ENCODE results near the gene CCL8.

DNA sequence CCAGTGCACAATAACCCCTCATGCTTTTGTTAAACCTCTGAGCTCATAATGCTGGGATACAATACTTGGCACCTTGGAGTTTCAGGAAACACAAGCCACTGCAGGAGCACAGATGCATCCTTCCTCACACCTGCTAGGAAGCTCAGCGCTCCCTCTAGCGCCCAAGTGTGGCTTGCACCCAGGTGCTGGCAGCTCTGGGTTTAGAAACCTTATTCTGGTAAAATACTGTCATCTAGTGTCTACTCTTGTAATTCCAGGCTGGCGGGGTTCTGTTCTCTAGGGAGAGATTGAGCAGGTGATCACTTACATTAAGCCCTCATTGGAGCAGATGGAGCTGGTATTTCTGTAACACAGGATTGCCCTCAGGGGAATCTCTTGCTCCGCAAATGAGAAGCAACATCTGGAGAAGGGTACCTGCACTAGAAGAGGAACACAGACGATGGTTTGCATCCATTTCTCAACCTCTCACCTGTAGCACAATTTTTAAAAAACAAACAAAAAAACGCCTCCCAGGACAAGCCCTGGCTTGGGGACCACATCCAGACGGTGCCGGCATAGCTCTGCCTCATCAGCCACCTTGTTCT lies 42.3 kb downstream of the CCL8 start:
- TF ChIP-seq EGR1 (IDR thresholded peaks at IDR 0.05; ENCODE audit: borderline replicate concordance in 1 of 2, low read depth in 2 of 2, low read length in 2 of 2) (no peak), CEBPB (IDR thresholded peaks at IDR 0.05; ENCODE audit: borderline replicate concordance in 1 of 2, low read depth in 2 of 2, low read length in 2 of 2) (no peak), NFXL1 (IDR thresholded peaks at IDR 0.05; ENCODE audit: borderline replicate concordance) (no peak), NFYB (IDR thresholded peaks at IDR 0.05; ENCODE audit: insufficient read depth, low read depth, low read length) (peak; percentile 49; the same call in 1 of the 2 replicates), RAD51 (IDR thresholded peaks at IDR 0.05) (no peak), MTA3 (IDR thresholded peaks at IDR 0.05; ENCODE audit: borderline replicate concordance, low read length) (no peak), IRF4 (IDR thresholded peaks at IDR 0.05; ENCODE audit: low read depth, low read length) (no peak), POLR2A (IDR thresholded peaks at IDR 0.05; ENCODE audit: low read depth, low read length) (no peak), YBX1 (IDR thresholded peaks at IDR 0.05) (no peak), NR2C2 (IDR thresholded peaks at IDR 0.05; ENCODE audit: borderline replicate concordance, control insufficient read depth, insufficient read length, low read depth) (no peak)
- TF ChIP-seq, protein P1, sequence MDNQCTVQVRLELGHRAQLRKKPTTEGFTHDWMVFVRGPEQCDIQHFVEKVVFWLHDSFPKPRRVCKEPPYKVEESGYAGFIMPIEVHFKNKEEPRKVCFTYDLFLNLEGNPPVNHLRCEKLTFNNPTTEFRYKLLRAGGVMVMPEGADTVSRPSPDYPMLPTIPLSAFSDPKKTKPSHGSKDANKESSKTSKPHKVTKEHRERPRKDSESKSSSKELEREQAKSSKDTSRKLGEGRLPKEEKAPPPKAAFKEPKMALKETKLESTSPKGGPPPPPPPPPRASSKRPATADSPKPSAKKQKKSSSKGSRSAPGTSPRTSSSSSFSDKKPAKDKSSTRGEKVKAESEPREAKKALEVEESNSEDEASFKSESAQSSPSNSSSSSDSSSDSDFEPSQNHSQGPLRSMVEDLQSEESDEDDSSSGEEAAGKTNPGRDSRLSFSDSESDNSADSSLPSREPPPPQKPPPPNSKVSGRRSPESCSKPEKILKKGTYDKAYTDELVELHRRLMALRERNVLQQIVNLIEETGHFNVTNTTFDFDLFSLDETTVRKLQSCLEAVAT (IDR thresholded peaks at IDR 0.05), result no peak
- TF ChIP-seq, protein P2, sequence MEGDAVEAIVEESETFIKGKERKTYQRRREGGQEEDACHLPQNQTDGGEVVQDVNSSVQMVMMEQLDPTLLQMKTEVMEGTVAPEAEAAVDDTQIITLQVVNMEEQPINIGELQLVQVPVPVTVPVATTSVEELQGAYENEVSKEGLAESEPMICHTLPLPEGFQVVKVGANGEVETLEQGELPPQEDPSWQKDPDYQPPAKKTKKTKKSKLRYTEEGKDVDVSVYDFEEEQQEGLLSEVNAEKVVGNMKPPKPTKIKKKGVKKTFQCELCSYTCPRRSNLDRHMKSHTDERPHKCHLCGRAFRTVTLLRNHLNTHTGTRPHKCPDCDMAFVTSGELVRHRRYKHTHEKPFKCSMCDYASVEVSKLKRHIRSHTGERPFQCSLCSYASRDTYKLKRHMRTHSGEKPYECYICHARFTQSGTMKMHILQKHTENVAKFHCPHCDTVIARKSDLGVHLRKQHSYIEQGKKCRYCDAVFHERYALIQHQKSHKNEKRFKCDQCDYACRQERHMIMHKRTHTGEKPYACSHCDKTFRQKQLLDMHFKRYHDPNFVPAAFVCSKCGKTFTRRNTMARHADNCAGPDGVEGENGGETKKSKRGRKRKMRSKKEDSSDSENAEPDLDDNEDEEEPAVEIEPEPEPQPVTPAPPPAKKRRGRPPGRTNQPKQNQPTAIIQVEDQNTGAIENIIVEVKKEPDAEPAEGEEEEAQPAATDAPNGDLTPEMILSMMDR (IDR thresholded peaks at IDR 0.05 in 2 of 3, conservative IDR thresholded peaks at IDR 0.05 in 1 of 3; ENCODE audit: control insufficient read depth in 2 of 3, extremely low read depth in 1 of 3, insufficient read depth in 1 of 3, low read depth in 3 of 3, low read length in 3 of 3), result peak; percentile 98 to 99 (median 99)
